ENCODE results near the gene NCKAP5. TPM values are rescaled to one million over a fixed set of nuclear protein-coding genes. Genes with fewer than 3 reads are reported as not detected.

Gene NCKAP5
- total and polyA plus RNA-seq, 8 donors: 4.0 to 22.1 (median 14.4) TPM

DNA sequence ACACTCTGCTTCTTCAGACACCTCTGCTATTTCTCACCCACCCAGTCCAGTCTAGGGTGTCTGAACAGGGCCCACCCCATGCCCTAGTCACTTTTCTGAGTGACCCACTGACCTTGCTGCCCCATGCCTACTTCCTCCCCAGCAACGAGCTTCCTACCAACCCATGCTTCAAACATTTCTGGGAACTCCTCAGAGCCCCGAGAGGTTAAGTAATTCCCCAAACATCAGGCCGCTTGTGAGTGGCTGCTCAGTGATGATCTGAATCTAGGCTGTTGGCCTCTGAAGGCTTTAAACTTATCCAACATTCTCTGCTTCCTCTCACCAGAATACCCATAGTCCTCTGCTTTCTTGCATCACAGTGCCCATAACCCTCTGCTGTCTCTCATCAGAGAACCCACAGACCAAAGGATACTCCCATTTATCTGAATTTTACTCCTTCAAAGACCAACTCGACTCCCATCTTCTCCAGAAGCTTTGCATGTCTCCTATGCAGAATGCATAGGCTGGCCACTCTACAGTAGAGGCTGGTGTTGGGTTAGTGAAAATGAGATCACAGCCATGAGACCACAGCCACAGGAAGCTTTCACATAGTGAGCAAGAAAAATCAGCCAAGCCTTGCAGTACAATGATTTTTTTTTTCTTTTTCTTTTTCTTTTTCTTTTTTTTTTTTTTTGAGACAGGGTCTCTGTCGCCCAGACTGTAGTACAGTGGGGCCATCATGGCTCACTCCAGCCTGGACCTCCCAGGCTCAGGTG, 588.7 kb downstream of the NCKAP5 start:
- Histone ChIP-seq H3K27me3 (no peaks in the 10 kb centered on the region), H3K4me3 (no peak overlapping the region), H3K4me1 (no peaks in the 10 kb centered on the region), H3K36me3 (no peaks in the 10 kb centered on the region), H3K27ac (no peak overlapping the region), H3K9me3 (no peaks in the 10 kb centered on the region)
- ATAC-seq (no peak), DNase-seq (no peak)
- no peak for TF ChIP-seq CTCF (IDR thresholded peaks at IDR 0.05)
- intact Hi-C loops (cut with DNase I): no loop called here

DNA sequence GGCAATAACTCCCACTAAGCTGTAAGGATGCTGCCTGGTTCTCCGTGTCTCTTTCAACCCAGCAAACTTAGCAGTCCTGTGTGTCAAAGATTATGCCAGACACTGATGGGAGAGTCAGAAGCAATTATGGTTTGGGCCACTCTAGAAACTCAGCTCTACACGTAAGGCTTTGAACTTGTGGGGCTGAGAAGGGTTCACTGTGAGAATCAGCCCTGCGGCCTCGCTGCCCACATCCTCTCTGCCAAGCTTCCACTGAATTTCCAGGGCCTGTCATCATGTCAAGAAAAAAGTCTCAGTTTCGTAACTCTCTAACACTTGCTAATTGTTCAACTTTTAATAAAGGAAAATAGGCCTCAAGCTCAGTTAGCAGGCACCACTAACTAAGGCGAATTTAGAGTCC, 589.4 kb downstream of the NCKAP5 start:
- no peaks in the 10 kb centered on the region for H3K27me3 ChIP-seq
- no peaks in the 10 kb centered on the region for H3K36me3 ChIP-seq
- H3K9me3 ChIP-seq: no peaks in the 10 kb centered on the region
- intact Hi-C loops (cut with DNase I): no loop called here
- H3K27ac ChIP-seq: no peak overlapping the region
- no peak for TF ChIP-seq CTCF (IDR thresholded peaks at IDR 0.05)
- no peaks in the 10 kb centered on the region for H3K4me1 ChIP-seq
- no peak overlapping the region for H3K4me3 ChIP-seq
- ATAC-seq (no peak), DNase-seq (no peak)

- no peak for ATAC-seq
Measured at GRCh38 chr2:132977812-132978529, 590.3 kb downstream of the NCKAP5 start.

GRCh38 chr2:132975193-132976105, 592.8 kb downstream of the NCKAP5 start:
- intact Hi-C loops (cut with DNase I): no loop called here
- TF ChIP-seq CTCF (IDR thresholded peaks at IDR 0.05): no peak
- Histone ChIP-seq H3K27ac (no peak overlapping the region), H3K36me3 (no peaks in the 10 kb centered on the region), H3K4me3 (no peak overlapping the region), H3K9me3 (no peaks in the 10 kb centered on the region), H3K27me3 (no peaks in the 10 kb centered on the region), H3K4me1 (no peaks in the 10 kb centered on the region)
- no peak for ATAC-seq
- DNase-seq: no peak

More at GRCh38 chr2:132977812-132978529, 590.3 kb downstream of the NCKAP5 start:
- intact Hi-C loops (cut with DNase I): no loop called here
- Histone ChIP-seq H3K36me3 (no peaks in the 10 kb centered on the region), H3K9me3 (no peaks in the 10 kb centered on the region), H3K27me3 (no peaks in the 10 kb centered on the region), H3K27ac (no peak overlapping the region), H3K4me1 (no peaks in the 10 kb centered on the region), H3K4me3 (no peak overlapping the region)
- TF ChIP-seq CTCF (IDR thresholded peaks at IDR 0.05): no peak
- no peak for DNase-seq
